Activated naive CD4-positive, alpha-beta T cell treated with anti-CD3 and anti-CD28 coated beads, Interleukin-2, amount 50 U/mL, for 16 hours (primary cell): ENCODE results near the gene HM13.
A peak's percentile ranks its signal among the peaks of the same experiment; 100 is the strongest.
"Not testable (repeated sequence)": the region's sequence is repeated elsewhere in the genome, so short reads cannot be mapped to it uniquely, and the experiment has no call there.

ENCODE experiments used
- DNase-seq: peaks from one replicate; pipeline ENCODE4 v3.0.0-alpha.2; 2020

Gene HM13

DNA sequence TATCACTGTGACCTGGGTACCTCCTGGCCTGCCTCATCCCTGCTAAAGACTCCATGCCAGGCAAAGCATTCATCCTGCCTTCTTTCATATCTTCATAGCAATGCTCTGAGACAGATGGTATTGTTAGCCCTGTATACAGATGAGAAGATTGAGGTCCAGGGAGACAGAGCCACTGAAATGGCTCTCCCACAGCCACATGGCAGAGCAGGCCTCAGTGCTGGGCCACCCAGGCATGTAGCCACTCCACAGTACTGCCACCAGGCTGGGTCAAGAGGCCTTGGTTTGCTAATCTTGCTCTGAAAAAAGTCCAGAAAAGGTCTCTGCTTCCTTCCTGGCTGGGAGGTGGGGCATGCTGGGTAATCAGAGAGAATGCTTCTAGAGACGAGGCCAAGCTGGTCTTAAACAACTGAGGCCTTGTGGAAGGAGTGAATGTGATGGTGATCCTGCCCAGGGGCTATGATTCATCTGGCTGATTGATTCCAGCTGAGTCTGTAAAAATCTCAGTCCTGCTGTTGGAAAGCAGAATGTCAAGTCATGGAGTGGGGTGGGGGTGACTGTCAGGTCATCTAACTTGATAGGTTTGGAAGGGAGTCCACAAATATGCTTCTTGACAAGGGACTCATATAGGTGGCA is 29.8 kb downstream of the HM13 start:
- DNase-seq = no peak

DNA sequence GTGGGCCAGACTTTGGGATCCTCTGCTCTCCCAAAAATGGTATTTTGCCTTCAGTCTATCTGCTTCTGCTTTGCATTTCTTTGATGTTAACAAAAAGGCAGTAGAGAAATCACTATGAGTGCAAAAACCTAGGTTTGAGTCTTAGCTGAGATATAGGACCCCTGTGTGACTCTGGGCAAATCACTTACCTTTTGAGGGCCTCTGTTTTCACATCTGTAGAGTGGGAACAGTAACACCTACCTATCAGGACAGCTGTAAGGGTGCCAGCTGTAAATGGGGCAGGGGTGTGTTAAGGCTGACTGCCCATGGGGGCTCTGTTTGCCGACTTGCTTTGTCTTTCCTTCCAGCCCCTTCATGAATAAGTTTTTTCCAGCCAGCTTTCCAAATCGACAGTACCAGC is 30.4 kb downstream of the HM13 start:
- DNase-seq = no peak

DNA sequence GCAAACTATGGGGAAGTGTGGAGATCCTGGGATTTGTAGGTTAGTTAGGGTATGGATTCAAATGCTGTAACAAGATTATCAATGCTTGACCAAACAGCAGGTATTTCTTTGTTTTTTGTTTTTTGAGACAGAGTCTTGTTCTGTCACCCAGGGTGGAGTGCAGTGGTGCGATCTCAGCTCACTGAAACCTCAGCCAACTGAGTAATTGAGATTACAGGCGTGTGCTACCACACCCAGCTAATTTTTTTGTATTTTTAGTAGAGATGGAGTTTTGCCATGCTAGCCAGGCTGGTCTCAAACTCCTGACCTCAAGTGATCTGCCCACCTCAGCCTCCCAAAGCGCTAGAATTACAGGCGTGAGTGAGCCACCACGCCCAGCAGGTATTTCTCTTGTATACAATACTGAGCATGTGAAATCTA is 31.4 kb downstream of the HM13 start:
- DNase-seq = not testable (repeated sequence)

DNA sequence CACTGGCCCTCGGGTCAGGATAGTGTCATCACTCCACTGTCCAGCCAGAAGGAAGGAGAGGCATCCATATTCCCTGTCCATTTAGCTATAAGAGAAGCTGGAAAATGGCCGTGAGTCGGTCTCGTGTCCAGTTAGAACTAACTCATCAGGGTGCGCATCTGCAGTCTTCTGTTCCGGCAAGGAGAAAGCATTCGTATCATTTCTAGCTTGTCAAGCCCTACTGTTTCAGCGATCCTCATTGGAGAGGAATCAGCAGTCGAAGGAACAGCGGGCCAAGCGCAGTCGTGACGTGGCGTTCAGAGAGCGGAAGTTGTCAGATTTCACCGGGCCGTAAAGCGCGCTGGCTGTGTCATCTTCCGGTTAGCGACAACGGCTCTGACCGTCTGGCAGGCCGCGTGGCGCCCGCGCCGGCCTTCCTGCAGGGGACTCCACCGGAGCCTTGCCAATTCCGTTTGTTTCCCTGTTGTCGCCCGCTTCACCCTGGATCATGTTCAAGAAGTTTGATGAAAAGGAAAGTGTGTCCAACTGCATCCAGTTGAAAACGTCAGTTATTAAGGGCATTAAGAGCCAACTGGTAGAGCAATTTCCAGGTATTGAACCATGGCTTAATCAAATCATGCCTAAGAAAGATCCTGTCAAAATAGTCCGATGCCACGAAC is 32.9 kb downstream of the HM13 start:
- DNase-seq = peak; percentile 79

DNA sequence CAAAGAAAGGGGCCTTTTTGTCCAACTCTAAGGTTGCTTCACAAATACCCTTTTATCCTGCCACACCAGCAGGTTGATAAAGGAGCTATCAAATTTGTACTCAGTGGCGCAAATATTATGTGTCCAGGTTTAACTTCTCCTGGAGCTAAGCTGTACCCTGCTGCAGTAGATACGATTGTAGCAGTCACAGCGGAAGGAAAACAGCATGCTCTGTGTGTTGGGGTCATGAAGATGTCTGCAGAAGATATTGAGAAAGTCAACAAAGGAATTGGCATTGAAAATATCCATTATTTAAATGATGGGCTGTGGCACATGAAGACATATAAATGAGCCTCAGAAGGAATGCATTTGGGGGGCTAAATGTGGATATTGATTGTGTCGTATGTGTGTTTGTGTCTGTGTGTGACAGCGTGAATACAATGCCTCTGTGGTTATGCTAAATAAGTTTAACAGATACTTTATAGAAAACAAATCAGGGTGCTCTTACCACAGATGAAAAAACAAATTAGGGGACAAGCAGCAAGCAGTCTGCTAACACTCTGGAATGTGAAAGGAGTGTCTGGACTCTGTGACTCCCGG is 33.6 kb downstream of the HM13 start:
- DNase-seq = no peak

DNA sequence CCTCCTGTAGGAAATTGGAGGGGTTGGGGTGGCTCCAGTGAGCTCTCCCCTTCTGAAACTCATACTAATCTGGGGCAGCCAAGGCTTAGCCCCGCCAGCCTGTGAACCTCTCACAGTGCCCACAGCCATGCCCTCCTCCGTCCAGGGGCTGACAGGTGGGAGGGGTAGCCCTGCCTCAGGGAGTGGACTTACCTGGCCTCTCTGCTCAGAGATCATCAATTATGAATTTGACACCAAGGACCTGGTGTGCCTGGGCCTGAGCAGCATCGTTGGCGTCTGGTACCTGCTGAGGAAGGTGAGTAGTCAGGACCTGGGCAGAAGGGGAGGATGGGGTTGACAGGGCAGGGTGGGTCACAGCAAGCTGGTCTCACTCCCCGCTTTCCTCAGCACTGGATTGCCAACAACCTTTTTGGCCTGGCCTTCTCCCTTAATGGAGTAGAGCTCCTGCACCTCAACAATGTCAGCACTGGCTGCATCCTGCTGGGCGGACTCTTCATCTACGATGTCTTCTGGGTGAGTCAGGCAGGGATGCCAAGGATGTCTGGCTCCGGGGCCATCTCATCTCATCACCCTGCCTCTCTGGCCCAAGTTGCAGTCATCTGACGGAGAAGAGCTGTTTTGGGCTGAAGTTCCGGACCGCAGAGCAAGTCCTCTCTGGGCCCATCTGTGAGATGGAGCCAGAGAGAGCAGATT is 34.7 kb downstream of the HM13 start:
- no peak for DNase-seq

DNA sequence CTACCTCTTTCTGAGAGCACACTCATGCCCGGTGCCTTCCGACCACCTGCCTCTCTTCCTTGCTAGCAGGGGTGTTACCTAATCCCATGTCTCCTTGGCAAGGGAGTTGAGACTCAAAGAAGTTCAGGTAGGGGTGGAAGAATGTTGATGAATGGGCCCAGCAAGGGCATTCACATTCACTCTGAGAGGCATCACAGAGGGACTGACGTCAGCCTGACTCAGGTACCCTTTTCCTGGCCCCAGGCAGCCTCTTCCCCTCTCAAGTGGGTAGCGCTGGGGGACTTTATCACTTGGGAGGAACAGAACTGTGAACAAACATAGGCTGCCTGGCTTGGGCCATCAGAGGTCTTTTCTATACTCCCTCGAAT is 35.3 kb downstream of the HM13 start:
- DNase-seq = no peak

DNA sequence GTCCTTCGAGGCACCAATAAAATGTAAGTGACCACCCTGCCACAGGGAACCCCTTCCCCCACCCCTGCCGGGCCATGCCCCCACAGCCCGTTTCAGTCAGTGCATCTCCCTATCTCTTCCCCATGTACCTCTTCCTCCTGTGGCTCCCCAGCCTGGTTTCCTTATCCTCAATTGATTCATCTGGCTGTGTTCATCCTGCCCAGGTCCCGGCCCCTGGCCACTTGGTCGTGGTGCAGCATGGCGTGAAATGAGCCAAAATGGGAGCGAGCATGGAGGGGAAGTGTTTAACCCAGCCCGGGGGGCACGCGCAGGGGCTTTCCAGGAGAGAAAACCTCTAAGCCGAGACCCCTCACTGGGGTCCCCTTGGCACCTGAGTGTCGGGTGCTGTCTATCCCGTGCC is 35.9 kb downstream of the HM13 start:
- no peak for DNase-seq

DNA sequence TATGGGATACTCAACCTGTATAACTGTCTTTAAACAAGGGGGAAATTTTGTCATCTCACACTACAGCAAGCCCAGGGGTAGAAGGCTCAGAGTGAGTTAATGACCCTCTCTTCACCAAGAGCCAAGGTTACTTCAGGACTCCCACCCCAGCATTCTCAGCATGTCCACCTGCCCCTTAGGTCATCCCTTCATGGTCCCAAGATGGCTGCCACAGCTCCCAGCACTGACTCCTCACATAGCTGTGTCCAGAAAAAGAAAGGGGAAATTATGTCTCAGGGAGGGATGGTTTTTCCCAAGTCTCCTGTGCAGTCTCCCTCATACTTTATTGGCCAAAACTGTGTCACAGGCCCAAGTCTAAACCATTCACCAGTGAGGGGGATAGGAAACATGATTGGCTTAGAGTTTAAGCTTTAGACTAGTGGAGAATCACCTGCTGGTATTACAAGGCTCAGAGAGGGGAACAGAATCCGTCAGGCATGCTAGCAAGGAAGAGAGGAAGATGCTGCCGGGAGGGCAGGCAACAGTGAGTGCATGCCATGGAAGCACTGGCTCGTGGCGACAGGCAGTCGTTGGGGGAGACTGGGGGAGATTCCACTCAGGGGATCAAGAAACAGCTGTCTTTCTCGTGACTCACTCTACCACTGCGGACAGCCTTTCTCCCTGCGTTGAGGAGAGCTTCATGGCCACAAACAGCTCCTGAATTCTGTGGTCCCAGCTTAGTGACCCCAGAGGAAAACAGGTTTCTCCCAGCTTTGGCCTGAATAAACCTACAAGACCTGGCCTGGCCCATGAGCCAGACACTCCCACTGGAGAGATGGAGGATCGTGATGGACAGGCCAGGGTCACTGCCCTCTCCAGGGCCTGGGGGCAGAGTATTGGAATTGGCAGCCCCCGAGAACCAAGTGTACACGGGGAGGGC is 37.2 kb downstream of the HM13 start:
- DNase-seq = no peak

DNA sequence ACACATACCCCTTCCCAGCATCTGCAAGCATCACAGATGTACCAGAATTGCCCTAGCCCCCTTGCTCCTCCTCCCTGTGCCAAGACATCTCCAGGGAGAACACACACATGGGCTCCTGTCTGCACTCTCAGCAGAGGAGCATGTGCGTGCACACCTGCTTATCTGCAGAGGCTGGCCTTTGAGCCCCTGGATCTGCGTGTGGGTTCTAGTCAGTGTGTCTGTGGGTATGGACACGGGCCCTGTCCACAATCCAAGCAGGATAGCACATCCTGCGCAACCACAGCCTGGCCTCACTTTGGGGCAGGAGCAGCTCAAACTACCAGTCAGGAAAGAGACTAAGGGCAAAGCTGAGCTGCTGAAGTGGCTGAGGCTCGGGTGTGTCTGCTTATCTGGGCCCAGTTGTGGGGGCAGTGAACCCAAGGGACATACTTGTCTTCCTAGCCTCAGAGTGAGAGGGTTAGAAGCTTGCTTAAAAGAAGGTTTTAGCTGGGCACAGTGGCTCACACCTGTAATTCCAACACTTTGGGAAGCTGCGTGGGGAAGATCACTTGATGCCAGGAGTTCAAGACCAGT is 41.0 kb downstream of the HM13 start:
- no peak for DNase-seq

DNA sequence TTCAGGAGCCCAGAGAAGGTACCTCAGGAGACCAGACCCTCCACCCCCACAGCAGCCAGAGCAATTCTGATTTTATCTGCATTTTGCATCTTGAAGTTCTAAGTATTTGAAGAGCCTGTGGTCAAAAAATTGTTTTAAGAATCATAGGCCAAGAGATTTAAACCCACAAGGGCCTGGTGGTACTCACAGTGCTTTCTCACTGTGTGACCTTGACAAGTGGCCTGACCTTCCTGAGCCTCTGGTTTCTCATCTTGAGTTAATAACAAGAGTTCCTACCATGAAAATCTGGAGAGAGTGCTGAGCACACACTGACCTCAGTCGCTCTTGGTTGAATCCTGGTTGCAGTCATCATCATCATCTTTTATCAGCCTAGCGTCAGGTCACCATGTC is 45.5 kb downstream of the HM13 start:
- no peak for DNase-seq

DNA sequence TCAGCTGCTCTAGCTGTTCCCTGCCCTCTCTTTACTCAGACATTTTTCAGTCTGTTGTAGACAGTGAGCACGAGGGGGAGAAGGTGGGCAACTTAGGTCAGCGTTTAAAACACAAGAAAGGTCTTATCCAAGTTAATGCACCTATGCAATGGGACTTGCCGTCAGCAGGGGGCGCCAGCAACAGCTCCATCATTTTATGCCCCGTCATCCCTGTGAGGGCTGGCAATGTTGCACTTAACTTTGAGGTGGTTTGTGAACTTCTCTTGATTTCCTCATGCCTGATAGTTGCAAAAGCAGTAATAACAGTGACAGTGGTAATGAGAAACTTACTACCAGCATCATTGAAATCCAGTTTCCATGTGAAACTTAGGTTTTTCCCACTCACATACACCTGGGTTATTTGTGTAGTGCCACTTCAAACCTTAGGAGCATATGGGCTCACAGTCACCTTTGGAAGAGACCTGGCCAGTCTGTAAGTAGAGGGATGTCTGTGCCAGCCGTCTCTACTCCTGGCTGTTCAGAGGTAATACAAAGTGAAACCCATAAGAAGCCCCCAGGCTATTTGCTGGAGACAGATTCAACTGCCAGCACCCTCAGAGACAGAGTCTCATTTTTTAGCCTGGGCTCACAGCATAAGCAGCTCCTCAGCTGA is 46.0 kb downstream of the HM13 start:
- peak; percentile 79 for DNase-seq

DNA sequence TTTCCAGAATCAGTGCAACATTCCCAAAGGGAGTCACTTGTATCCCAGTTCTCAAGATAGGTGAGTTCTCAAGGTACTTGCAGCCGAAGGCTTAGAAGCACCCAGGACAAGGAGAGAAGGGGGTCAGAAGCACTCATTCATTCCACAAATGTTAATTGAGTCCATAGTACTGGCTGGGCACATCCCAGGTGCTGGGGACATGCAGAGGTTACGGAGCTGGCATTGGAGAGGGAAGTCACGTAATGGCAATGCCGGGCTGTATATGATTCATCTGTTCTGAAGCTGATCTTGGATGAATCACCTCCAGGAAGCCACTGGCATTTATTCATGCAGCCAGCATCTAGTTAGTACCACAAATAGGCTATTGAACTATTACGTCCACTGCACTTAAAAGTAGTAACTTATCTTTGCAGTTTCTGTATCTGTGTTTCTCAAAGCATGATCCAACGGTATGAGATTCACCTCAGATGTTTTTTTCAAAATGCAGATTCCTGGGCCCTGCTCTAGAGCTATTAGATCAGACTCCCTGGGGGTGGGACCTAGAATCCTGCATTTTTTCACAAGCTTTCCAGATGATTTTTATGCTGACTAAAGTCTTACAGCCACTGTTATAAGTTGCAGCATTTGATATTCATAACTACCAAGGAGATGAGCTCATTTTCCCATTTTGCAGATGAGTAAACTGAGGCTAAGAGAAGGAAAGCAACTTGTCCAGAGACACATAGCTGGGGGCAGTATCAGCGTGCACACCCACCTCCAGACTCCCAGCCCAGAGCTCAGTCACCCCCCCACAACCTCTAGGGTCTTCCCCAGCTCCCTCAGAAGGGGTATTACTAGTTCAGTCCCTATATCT is 46.7 kb downstream of the HM13 start:
- DNase-seq = no peak

DNA sequence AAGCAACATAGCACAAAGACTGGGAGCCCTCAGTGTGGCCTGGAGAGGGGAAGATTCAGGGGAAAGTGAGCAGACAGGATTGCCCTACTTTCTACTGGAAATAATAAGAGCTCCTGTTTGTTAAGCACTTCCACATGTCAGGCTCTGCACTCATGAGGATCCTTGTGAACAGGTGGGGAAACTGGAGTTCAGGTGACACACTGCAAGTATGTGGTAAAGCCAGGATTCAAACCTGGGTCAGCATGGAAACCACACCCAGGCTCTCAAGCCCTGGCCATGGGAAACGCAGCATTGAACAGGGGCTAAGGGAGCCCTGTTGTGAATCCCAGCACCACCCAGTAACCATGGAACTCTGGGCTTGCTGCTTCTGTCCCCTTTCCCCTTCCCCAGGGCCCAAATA is 48.0 kb downstream of the HM13 start:
- DNase-seq = no peak

DNA sequence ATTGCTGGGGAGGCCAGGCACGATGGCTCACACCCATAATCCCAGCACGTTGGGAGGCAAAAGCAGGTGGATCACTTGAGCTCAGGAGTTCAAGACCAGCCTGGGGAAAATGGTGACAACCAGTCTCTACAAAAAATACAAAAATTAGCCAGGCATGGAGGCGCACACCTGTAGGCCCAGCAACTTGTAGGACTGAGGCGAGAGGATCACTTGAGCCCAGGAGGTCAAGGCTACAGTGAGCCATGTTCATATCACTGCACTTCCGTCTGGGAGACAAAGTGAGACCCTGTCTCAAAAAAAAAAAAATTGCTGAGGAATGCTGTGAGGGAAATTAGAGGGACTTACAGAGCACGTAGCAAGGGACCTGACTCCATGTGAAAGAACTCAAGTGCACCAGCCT is 50.0 kb downstream of the HM13 start:
- no peak for DNase-seq

DNA sequence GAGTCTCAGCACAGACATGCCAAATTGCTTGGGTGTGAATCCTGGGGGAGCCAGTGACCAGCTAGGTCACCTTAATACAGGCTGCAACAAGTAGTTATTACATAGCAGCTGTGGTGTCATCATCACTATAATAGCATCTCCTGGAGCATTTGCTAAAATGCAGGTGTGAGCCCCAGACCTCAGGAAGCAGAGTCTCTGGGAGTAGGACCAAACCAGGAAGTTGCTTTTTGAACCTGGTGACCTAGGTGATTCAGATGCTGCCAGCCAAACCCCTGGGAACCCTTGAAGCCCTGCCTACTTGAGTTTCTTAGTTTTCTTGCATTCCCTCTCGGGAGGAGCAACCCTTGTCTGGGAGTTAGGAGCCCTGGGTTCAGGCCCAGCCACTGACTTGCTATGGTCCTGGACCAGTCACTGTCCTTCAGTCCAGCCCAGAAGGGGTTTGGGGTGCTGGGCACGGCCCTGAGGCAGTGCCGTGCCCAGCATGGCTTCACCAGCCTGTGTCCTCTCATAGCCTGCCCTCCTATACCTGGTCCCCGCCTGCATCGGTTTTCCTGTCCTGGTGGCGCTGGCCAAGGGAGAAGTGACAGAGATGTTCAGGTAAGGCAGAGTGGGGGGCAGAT is 51.6 kb downstream of the HM13 start:
- no peak for DNase-seq

DNA sequence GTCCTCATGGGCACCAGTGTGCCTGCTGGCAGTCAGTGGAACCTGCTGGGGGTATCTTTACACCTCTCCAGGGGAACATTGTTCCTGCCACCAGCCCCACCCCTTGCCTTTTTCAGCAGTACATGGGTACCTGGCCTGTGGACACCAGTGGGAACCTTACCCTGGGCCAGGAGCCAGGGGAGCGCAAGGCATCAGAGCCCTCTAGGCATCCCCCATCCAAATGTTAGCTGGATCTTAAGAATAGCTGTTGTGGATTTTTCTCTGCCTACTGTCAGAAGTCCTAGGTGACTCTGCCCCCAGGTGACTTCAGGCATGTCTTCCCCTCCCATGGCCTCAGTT is 52.0 kb downstream of the HM13 start:
- no peak for DNase-seq

DNA sequence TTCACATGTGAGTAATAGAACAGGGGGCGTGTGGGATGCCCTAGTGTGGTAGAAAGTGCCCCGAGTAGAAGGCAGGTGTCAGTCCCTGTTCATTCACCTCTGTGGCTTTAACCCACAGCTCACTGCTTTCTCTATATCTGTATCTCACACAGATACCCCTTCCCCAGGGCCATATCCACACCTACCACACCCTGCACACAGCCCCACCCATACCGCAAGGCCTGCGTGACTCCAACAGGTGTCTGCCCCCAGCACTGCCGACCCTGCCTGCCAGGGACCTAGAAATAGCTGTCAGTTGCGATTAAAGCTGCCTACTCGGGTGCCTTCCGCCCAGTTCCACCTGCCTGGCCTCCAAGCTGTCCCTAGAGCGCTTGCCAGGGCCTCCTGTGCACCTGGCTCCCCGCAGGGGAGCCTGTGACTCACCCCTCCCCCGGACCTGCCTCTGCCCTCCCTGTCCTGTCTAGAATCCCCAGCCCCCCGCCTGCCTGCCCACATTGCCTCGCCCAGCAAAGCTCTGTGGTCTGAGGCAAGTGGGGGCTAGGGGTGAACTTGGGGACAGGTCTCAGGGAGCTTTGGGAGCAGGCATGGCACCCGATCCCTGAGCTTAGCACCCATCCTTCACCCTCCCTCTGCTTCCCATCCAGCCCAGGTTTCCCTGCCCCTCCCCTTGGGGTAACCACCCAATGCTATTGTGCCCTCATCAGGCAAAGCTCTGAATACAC is 52.6 kb downstream of the HM13 start:
- peak; percentile 46 for DNase-seq

DNA sequence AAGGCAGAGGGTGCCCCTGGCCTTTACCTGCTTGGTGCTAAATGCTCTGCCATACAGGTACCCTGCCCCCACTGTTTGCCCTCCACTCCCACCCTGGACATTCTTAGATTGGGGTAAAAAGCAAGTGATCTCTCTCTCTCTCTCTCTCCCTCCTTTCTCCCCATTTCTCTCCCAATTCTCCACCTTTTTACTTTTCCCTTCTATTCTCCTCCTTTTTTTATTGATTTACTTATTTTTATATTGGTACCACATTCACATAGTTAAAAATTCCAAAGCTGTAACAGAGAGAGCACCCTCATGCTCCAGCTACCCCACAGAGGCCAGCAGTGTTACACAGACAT is 53.1 kb downstream of the HM13 start:
- no peak for DNase-seq

DNA sequence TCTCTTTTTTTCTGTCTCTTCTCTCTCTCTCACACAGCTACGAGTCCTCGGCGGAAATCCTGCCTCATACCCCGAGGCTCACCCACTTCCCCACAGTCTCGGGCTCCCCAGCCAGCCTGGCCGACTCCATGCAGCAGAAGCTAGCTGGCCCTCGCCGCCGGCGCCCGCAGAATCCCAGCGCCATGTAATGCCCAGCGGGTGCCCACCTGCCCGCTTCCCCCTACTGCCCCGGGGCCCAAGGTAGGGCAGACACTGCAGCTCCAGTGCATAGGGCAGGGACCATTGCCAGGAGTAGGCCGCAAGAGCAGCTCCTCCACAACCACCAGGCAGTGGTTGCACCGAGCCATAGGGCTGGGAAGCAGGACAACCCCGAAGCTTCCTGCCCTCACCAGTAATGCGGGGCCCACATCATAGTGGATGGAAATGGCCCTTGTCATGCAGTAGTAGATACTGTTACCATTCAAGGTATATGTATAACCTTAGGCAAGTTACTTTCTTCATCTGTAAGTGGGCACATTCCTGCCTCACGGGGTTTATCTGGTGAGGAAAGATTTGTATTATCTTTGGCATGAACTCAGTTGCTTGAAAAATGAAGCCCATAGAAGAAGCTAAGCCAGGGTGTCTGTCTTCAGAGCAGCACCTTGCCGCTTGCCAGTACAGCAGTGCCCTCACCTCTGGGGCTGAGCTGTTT is 53.9 kb downstream of the HM13 start:
- DNase-seq = no peak
